ENCODE measurements around the gene DNAJC8.
A peak's percentile ranks its signal among the peaks of the same experiment; 100 is the strongest.

DNA sequence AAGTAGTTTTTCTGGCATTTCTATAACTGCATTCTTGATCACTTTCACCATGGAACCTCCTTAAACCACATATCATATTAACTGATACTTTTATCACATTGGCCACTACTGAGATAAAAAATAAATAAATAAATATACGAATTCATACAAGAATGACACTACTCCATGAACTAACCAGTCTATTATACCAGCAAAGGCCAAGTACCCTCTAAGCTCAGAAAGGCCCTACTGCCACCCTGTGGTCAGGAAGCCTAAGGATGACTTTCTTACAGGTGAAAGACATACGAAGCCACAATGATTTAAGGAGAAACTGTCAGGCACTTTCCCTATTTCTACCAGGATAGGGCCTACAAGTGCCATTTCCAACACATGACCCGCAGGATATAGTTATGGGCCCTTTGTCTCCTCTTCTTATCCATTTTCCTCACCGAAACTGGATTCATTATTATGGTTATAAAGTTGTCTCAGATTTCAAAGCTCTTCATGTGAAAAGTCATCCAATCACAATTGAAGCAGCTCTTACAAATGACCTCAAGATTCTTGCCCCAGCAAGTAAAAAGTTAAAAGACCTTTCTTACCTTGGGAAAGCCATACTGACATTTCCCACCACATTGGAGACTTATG, 23.9 kb downstream of the DNAJC8 start:
- TF ChIP-seq, protein P1, sequence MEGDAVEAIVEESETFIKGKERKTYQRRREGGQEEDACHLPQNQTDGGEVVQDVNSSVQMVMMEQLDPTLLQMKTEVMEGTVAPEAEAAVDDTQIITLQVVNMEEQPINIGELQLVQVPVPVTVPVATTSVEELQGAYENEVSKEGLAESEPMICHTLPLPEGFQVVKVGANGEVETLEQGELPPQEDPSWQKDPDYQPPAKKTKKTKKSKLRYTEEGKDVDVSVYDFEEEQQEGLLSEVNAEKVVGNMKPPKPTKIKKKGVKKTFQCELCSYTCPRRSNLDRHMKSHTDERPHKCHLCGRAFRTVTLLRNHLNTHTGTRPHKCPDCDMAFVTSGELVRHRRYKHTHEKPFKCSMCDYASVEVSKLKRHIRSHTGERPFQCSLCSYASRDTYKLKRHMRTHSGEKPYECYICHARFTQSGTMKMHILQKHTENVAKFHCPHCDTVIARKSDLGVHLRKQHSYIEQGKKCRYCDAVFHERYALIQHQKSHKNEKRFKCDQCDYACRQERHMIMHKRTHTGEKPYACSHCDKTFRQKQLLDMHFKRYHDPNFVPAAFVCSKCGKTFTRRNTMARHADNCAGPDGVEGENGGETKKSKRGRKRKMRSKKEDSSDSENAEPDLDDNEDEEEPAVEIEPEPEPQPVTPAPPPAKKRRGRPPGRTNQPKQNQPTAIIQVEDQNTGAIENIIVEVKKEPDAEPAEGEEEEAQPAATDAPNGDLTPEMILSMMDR (conservative IDR thresholded peaks at IDR 0.05 in 1 of 2, IDR thresholded peaks at IDR 0.05 in 1 of 2; ENCODE audit: extremely low read depth in 1 of 2, insufficient read depth in 1 of 2, low read depth in 1 of 2, low read length in 2 of 2): peak; percentile 73 to 84
- TF ChIP-seq EZH2 (IDR thresholded peaks at IDR 0.05; ENCODE audit: borderline replicate concordance, low read length): no peak

All from mammary epithelial cell (primary cell).